Activated naive CD4-positive, alpha-beta T cell (primary cell): ENCODE results near the gene TIMM17B.
"Not testable (repeated sequence)": the region's sequence is repeated elsewhere in the genome, so short reads cannot be mapped to it uniquely, and the experiment has no call there.

Experiments
- DNase-seq, 4 experiments: peaks; one replicate each; lab custom pipeline; 2025; lab: John Stamatoyannopoulos, UW

TIMM17B gene

DNA sequence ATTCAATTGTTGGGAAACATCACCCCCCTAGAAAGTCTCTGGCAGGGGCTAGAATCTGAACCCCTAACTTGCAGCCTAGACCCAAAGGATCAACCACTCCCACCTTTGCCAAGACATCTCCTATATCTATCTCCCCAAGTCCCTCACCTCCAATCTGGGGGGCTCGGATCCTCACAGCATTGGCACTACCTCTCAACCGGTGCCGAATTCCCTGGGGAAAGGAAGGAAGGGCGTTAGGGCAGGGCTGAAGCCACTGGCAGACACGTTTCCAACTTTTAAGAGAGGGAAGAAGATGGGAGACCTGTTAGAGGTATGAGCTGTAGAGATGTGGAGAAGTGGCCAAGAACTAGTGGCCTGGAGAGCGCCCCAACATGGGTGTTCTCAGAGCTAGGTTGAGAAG, 2.7 kb downstream of the TIMM17B start:
- DNase-seq, result no peak

DNA sequence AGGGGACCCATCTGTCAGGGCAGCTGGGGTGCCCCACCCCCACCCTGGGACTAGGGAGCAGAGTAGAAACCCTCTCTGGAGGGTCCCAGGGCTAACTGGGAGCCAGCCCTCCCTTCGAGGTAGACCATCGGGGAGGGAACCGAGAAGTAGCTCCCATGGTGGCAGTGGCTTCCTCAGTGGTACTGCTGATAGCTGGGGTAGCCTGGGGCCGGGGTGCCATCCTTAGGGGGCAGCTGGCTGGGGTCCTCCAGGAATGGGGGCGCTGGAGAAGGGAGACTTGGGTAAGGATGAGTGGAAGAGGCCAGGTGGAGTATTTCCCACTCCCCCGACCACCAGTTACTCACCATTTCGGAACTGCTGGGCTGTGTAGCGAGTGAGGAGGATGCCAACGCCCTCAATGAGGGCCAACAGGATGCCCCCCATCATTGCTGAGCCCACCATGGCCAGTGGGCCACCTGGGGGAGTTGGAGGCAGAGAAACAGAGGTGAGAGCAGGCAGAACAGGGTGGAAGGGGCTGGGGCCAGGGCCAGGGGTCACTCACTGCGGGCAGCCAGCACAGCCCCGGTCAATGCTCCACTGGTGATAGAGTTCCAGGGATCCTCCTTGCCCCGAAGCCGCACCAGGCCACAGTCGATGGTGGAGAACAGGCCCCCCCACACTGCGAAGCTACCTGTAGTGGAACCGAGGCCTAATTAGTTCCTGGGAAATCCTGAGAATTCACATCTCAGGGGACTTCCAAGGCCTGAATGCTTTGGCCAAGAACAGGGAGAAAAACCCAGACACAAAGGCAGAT, 3.8 kb downstream of the TIMM17B start:
- no peak for DNase-seq

DNA sequence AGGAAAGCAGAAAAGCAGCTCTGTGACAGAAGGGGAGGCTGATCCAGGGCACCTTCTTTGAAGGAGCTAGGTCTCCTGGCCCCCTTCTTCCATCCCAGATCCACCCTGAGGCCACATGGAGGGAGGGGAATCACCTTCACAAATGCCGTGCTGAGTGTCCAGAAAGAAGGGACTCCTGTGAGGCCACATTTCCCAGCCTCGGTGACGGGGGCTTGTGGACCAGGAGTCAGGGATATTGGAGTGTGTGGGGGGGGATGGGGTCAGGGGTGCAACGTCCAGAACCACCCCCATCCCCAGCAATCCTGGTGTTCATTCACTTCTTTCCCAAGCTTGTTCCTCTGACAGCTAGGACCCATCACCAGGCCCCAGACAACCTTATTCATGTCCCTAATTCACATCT, 4.7 kb downstream of the TIMM17B start:
- no peak for DNase-seq

DNA sequence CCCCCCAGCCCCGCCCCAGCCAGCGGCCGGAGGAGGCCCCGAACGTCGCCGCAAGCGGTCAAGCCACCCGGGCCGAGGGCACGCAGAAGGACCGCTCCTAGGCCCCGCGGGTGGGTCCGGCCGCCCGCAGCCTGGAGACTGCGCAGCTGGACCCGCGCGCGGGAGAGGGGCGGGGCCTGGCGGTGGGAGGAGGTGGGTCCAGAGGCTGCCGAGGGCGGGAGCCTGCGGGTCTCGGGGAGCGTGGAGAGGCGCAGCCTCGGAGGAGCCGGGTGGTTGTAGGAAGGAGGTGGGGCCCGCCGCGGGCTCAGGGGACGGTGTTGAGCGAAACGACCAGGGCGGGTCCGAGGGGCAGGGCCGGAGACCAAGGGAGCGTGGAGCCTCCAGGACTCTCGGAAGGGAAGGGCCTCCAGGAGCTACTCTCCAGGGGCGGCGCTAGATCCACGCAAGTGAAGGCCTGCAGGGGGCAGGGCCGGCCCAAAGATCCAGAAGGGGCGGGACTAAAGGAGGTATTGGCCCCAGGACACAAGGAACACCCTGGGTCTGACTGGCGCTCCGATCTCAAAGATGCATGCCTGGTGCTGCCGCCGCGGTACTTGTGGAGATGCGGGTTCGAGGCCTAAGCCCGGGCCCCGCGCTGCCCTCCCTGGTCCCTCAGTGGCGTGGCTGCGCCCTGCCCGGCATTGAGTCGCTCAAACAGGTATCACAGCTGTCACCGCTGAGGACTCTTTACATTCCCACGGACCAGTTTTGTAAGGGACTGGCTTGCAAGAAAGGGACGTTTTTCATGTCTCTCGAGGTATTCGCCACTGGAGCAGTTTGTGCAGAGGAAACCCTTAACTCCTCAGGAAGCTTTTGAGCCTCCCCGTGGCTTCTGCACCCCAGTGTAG, 5.9 kb downstream of the TIMM17B start:
- peak; percentile 12 to 66 (median 50) for DNase-seq

DNA sequence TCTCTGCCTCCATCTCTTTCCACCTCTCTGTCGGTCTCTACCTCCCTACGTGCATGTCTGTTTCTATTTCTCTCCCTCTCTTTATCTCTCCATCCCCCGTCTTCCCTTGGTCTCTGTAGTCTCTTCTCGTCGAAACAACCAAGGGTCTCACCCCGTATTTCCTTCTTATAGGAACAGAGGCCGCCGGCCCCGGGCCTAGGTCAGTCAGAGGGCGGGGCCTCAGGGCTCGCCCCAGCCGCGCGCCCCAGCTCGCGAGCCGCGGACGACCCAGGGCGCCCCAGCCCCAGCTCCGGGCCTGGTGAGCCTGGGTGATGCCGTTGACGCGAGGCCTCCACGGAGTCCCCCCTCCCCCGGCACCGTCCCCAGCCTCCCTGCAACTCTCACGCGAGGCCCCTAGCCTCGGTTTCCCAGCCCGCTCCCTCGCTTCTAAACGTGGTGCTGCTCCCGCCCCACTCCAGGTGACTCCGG, 6.6 kb downstream of the TIMM17B start:
- no peak for DNase-seq

DNA sequence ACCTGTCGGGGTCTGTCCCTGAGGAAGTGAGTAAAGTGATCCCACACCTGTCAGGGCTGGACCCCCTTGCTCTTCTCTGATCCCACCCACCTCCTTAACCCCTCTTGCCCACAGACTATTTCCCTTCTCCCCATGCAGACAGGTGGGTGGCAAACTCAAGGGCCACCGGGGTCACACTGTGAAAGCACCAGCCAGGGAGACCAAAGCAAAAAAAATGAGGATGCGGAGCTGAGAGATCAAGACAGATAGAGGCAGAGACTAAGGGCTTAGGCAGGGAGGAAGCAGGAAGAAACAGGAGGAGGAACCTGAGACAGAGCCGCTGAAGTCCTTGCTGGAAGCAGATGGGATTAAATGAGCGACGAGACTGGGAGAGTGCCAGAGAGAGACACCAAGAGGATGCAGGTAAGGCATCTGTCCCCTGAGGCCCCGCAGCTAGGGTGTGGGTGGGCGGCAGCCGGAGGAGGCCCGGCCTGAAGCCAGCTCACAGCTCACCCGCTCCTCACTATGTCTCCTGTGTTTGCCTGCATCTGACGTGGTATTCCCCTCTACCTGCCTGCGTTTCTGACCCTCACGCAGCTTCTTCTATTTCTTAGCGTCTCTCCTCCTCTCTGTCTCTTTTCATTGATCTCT, 7.2 kb downstream of the TIMM17B start:
- DNase-seq, result no peak

DNA sequence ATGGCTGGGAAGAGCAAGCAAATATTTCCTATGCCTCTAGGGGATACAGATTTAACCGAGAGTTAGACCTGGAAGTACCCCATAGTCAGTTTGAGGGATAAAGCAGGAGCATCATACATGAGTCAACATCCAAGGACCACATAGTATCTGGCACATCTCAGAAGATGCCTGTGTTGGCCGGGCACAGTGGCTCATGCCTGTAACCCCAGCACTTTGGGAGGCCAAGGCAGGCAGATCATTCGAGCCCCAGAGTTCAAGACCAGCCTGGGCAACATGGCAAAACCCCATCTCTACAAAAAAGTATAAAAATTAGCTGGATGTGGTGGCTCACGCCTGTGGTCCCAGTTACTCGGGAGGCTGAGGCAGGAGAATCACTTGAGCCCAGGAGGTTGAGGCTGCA, 11.0 kb downstream of the TIMM17B start:
- DNase-seq, result not testable (repeated sequence)

DNA sequence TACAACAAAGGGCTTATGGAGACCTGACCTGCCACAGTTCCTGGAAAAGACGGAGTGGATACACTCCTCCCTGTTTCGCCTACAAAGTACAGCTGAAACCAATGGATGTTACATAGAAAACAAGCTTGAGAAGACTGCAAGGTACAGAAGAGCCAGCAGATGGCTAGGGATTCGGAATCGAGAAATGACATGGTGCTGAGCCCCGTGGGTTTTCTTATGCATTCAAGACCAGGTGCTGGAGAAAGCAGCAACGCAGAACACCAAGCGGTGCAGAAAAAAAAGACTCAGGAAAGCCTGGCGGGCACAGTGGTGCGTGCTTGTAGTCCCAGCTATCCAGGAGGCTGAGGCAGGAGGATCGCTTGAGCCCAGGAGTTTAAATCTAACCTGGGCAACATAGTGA, 13.8 kb downstream of the TIMM17B start:
- DNase-seq, result no peak

DNA sequence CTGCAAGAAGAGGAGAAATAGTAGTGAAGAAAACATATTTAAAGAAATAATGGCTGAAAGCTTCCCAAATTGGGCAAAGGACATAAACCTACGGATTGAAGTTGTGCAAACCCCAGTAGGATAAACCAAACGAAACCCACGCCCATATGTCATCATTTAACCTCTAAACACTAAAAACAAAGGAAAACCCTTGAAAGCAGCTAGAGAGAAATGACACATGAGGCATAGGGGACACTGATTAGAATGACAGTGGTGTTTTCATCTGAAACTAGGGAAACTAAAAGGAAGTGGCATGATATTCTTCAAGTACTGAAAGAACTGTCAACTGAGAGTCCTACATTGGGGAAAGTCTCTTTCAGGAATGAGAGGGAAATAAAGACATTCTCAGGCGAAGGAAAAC, 20.6 kb downstream of the TIMM17B start:
- DNase-seq, result not testable (repeated sequence)

DNA sequence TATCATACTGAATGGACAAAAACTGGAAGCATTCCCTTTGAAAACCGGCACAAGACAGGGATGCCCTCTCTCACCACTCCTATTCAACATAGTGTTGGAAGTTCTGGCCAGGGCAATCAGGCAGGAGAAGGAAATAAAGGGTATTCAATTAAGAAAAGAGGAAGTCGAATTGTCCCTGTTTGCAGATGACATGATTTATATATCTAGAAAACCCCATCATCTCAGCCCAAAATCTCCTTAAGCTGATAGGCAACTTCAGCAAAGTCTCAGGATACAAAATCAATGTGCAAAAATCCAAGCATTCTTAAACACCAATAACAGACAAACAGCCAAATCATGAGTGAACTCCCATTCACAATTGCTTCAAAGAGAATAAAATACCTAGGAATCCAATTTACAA, 25.6 kb downstream of the TIMM17B start:
- not testable (repeated sequence) for DNase-seq

DNA sequence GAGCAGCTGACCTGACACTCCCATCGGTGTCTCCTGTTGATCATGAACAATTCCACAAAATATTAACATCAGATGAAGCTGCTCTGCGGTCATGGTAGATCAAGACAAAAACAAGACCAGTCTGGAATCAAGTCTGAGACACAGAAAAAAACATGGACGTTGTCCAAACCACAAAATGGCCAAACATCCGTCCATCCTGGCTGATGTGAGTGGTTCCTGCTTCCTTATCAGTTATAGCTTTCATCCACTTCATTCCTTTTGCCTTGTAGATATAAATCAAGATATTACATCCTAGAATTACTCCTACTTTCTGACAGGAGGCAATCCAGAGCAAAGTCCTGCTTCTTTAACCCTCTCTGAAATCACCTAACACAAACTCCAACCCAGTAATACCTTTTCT, 33.4 kb downstream of the TIMM17B start:
- no peak for DNase-seq

DNA sequence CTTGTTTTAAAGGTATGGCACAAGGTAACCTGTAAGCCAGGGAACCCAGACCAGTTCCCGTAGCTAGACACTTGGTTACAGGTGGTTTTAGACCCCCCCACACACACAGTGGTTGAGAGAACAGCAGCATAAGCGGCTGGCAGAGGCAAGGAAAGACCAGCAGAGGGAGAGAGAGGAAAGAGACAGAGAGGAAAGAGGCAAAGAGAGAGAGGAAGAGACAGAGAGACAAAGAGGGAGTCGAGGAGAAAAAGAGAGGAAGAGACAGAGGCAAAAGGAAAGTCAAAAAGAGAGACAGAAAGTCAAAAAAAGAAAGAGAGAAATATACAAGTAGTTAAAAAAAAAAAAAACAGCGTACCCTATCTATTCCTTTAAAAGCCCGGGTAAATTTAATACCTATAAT, 42.7 kb downstream of the TIMM17B start:
- DNase-seq, result no peak

DNA sequence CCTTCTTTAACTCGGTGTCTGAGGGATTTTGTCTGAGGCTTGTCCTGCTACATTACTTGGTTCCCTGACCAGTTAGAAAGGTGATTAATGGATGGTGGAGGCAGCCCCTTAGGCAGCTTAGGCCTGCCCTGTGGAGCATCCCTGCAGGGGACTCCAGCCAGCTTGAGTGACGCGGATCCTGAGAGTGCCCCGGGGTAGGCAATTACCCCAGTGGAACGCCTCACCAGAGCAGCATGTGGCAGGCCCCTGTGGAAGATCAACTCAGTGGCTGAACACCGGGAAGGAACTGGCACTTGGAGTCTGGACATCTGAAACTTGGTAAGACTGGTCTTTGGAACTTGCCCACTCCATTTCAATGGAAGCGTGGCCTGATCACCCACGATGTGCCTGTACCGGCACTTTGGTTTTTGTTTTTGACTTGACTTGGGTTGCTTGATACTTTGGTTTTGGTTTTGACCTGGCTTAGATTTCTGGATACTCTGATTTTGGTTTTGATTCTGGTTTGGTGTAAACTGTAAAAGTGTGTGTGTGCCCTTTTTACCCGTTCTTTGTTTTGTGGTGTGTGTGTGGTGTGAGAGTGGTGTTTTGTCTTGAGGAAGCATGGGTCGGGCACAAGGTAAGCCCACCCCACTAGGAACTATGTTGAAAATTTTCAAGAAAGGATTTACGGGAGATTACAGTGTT, 43.3 kb downstream of the TIMM17B start:
- DNase-seq, result not testable (repeated sequence)

DNA sequence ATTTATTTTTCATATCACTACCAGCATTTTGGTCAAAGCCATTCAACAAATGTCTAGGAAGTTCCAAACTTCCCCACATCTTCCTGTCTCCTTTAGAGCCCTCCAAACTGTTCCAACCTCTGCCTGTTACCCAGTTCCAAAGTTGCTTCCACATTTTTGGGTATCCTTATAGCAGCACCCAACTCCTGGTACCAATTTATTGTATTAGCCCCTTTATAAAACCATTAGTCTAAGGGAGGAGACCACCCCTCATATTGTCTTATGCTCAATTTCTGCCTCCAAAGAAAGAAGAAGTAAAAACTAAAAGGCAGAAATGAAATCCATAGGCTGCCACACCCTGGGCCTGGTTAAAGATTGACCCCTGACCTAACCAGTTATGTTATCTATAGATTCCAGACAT, 44.1 kb downstream of the TIMM17B start:
- not testable (repeated sequence) for DNase-seq

DNA sequence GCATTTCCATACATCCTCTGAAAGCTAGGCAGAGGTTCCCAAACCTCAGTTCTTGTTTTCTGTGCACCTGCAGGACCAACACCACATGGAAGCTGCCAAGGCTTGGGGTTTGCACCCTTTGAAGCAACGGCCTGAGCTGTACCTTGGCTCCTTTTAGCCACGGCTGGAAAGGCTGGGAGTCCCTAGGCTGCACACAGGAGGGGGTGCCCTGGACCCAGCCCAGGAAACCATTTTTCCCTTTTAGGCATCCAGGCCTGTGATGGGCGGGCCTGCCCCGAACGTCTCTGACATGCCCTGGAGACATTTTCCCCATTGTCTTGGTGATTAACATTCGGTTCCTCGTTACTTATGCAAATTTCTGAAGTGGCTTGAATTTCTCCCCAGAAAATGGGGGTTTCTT, 44.7 kb downstream of the TIMM17B start:
- DNase-seq, result no peak

DNA sequence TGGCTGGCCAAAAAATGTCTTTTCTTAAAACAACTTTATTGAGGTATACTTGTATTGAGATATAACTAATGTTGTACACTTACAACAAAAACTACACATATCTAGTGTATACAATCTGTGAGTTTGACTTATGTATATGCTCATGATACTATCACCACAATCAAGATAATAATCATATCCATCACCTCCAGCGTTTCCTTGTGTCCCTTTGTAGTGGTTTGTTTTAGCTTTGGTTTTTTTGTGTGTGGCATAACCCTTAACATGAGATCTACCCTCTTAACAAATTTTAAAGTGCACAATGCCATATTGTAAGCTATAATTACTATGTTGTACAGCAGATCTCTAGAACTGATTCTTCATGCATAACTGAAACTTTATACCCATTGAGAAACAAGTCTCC, 48.7 kb downstream of the TIMM17B start:
- no peak for DNase-seq
